GM19043 (cell line): ENCODE results near the gene SYN1.
"Not testable (repeated sequence)": the region's sequence is repeated elsewhere in the genome, so short reads cannot be mapped to it uniquely, and the experiment has no call there.

Source experiments
- ATAC-seq: cut with Tn5 transposase; IDR thresholded peaks from one replicate; pipeline ENCODE4 v1.9.1; 2021; ENCODE audit warnings: low read depth; ENCODE audit not compliant: unreplicated experiment

Gene SYN1

DNA sequence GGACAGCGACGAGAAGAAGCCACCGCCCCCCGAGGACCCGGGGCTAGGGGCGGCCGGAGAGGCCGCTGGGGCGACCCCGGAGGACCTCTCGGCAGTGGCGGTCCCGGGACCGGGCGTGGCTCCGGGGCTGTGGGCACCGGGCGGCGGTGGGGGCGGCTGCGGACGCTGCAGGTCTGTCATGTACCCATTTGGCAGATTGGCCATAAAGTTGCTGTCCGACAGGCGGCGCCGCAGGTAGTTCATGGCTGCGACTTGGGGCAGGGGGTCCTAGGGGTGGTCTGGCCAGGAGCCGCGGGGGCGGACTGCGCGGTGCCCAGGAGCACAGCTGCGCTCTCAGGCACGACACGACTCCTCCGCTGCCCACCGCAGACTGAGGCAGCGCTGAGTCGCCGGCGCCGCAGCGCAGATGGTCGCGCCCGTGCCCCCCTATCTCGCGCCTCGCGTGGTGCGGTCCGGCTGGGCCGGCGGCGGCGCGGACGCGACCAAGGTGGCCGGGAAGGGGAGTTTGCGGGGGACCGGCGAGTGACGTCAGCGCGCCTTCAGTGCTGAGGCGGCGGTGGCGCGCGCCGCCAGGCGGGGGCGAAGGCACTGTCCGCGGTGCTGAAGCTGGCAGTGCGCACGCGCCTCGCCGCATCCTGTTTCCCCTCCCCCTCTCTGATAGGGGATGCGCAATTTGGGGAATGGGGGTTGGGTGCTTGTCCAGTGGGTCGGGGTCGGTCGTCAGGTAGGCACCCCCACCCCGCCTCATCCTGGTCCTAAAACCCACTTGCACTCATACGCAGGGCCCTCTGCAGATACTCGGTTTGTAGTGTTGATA, at the start of gene SYN1:
Gene SYN1, minus strand, starts transcription at position 372 of the 817 bp plus-strand sequence. Its CDS starts 129 bp downstream, at position 243.
- ATAC-seq = peak; percentile 61

- not testable (repeated sequence) for ATAC-seq
Observed at GRCh38 chrX:47665797-47666196, 46.1 kb upstream of the SYN1 start.

DNA sequence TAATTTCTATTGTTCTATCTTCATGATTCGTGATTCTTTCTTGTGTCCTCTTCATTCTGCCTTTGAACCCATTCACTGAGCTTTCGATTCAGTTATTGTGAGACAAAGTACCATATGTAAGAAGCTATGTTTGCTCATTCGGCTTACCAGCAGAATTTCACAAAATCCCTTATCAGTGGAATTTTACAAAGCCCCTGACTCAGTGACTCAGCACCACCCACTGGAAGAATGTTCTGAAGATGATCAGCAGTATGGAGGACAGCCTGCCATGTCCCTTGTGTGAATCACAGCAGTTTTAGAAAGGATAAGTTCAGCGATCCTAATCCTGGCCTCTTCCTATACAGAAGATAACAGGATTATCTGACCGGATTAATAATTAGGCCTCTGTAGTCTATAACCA, 45.1 kb upstream of the SYN1 start:
- ATAC-seq = no peak

GRCh38 chrX:47662144-47662657, 42.5 kb upstream of the SYN1 start:
- no peak for ATAC-seq

GRCh38 chrX:47661539-47661938, 41.9 kb upstream of the SYN1 start:
- ATAC-seq = no peak

- no peak for ATAC-seq
Observed at GRCh38 chrX:47659421-47659726, 39.7 kb upstream of the SYN1 start.

- peak; percentile 86 for ATAC-seq
Observed at GRCh38 chrX:47658684-47659420, 39.2 kb upstream of the SYN1 start, which contains the start of gene UXT. Gene UXT, minus strand, starts transcription at chrX:47659180. Its CDS starts 253 bp downstream, at chrX:47658927.

DNA sequence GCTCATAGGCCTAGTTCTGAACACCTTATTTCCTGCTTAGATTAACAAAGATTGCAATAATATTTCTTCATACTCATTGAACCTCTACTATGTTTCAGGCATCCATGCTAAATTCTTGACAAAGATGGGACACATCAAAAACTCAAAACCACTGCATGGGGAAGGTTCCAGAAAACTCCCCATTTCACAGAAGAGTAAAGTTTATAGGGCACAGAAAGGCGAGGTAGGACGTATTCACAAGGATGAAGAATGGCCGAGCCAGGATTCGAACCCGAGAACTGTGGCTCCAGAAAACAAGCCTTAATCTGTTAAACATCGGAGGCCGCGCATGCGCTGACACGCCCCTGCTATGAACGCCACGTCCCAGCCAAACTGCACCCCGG, 38.6 kb upstream of the SYN1 start:
- ATAC-seq = no peak

- no peak for ATAC-seq
Observed at GRCh38 chrX:47651043-47651905, 31.6 kb upstream of the SYN1 start.

GRCh38 chrX:47650164-47651042, 30.7 kb upstream of the SYN1 start, which contains the start of gene ELK1:
Gene ELK1, minus strand, starts transcription at chrX:47650563. Its CDS starts 9,122 bp downstream, at chrX:47641441.
- peak; percentile 88 for ATAC-seq

- ATAC-seq = no peak
Observed at GRCh38 chrX:47649781-47650163, 30.1 kb upstream of the SYN1 start.

DNA sequence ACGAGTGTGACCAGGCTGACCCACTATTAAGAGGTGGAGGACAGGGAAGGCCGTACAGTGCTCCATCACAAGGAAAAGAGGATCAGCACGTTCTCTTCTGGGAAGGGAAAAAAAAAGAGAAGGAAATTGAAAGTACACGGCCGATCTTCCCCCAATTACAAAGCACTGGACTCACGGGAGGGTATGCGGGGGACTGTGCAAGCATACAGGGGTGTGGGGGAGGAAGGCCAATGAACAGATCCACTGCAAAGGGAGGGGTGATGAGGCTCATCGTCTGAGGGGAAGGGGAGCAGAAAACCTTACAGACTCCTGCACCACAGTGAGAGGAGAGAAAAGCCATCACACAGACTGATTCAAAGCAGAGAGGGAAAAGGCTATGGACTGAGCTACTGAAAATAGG, 29.6 kb upstream of the SYN1 start:
- no peak for ATAC-seq

GRCh38 chrX:47648376-47648775, 28.7 kb upstream of the SYN1 start:
- ATAC-seq = no peak

DNA sequence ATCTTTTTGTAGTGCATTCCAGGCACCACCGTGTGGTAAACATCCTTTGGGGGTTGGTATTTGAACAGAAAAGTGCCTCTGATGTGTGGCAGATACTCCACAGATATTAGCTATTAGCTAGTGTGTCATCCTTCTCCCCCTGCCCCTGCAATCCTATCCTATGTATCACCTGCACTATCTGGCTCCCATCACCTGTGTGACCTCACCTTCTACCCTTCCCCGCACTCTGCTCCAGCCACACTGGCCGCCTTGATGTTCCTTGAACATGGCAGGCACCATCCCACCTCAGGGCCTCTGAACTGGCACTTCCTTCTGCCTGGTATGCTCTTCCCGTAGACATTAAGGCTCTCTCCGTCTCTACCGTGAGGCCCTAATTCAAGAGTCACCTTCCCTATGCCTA, 27.0 kb upstream of the SYN1 start:
- no peak for ATAC-seq

DNA sequence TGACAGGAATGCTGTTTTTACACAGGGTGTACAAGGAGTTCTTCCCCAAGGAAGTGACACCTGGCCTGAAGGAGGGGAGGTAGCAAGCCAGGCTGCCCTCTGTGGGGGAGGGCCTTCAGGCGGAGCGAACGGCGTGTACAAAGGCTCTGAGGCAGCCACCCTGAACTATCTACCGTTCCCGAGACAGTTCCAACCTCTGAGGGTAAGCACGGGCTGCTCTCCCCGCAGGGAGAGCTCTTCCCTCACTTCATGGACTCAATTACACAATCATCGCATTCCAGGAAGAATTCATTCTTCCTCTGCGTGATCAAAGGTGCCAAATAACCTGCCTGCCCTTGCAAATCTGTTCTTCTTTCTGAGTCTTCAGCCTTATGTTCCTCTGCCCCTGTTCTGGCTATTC, 25.9 kb upstream of the SYN1 start:
- no peak for ATAC-seq

GRCh38 chrX:47644557-47645091, 25.0 kb upstream of the SYN1 start:
- no peak for ATAC-seq

- no peak for ATAC-seq
Observed at GRCh38 chrX:47643926-47644325, 24.3 kb upstream of the SYN1 start.

DNA sequence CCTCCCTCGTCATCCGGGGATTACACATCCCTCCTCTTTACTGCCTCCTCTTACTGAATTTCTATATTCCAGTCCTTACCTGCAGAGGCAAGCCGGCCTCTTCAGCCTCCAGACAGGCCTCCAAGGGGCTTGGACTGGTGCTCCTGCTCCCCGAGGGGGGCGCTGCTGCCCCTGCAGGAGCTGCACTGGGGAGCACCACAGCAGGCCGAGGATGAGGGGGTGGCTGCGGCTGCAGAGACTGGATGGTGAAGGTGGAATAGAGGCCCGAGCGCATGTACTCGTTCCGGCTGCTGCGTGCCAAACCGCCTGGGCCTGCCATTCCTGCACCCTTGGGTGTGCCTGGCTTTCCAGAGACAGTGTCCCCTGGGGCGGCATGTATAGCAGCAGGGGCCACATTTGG, 19.2 kb upstream of the SYN1 start:
- ATAC-seq = no peak

GRCh38 chrX:47637546-47638195, 18.0 kb upstream of the SYN1 start:
- ATAC-seq = peak; percentile 83
